Measurements from ENCODE around the gene MAGEB1. TPM values are rescaled to one million over a fixed set of nuclear protein-coding genes. Genes with fewer than 3 reads are reported as not detected.

The MAGEB1 gene
- total and polyA plus RNA-seq, 2 experiments from 2014 or later = not detected

GRCh38 chrX:30228526-30228925 lies 18.4 kb upstream of the MAGEB1 start:
- Histone ChIP-seq H3K27ac (no peak overlapping the region), H4K20me1 (ENCODE audit: insufficient read depth, poor library complexity, severe bottlenecking) (no peaks in the 10 kb centered on the region), H3K4me1 (ENCODE audit: insufficient read depth) (no peaks in the 10 kb centered on the region), H3K4me2 (no peak overlapping the region), H3K36me3 (replicated peaks; ENCODE audit: insufficient read depth, low read depth) (no peaks in the 10 kb centered on the region), H2AFZ (no peak overlapping the region), H3K79me2 (no peaks in the 10 kb centered on the region), H3K9me2 (replicated peaks; ENCODE audit: insufficient read depth) (no peaks in the 10 kb centered on the region), H3K9me3 (ENCODE audit: low read depth) (no peaks in the 10 kb centered on the region), H3K4me3 (no peak overlapping the region), H3K27me3 (no peaks in the 10 kb centered on the region)
- 70% methylated on average over 1 of the region's 1 CpG for WGBS (ENCODE audit: low lambda C conversion rate, missing lambda C conversion rate)
- no peak for TF ChIP-seq EZH2phosphoT487 (IDR thresholded peaks at IDR 0.05; ENCODE audit: low read depth, severe bottlenecking, unreplicated experiment)
- TF ChIP-seq, protein P1, sequence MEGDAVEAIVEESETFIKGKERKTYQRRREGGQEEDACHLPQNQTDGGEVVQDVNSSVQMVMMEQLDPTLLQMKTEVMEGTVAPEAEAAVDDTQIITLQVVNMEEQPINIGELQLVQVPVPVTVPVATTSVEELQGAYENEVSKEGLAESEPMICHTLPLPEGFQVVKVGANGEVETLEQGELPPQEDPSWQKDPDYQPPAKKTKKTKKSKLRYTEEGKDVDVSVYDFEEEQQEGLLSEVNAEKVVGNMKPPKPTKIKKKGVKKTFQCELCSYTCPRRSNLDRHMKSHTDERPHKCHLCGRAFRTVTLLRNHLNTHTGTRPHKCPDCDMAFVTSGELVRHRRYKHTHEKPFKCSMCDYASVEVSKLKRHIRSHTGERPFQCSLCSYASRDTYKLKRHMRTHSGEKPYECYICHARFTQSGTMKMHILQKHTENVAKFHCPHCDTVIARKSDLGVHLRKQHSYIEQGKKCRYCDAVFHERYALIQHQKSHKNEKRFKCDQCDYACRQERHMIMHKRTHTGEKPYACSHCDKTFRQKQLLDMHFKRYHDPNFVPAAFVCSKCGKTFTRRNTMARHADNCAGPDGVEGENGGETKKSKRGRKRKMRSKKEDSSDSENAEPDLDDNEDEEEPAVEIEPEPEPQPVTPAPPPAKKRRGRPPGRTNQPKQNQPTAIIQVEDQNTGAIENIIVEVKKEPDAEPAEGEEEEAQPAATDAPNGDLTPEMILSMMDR (IDR thresholded peaks at IDR 0.05; ENCODE audit: poor library complexity) = no peak
- no peak for TF ChIP-seq EZH2 (IDR thresholded peaks at IDR 0.05; ENCODE audit: borderline replicate concordance)
- no peak for DNase-seq (ENCODE audit: low spot score)

- Histone ChIP-seq H3K27ac (no peak within 1 kb of the TSS), H3K4me3 (no peak within 1 kb of the TSS), H3K9me3 (ENCODE audit: low read depth) (no peaks in the 10 kb centered on the region), H2AFZ (no peak within 1 kb of the TSS), H4K20me1 (ENCODE audit: insufficient read depth, poor library complexity, severe bottlenecking) (no peaks in the 10 kb centered on the region), H3K9me2 (replicated peaks; ENCODE audit: insufficient read depth) (no peaks in the 10 kb centered on the region), H3K4me2 (no peak within 1 kb of the TSS), H3K4me1 (ENCODE audit: insufficient read depth) (no peaks in the 10 kb centered on the region), H3K79me2 (no peaks in the 10 kb centered on the region), H3K36me3 (replicated peaks; ENCODE audit: insufficient read depth, low read depth) (no peaks in the 10 kb centered on the region), H3K27me3 (no peaks in the 10 kb centered on the region)
- no peak for DNase-seq (ENCODE audit: low spot score)
- WGBS (ENCODE audit: low lambda C conversion rate, missing lambda C conversion rate) = 65% methylated on average over 4 of the region's 4 CpGs
- TF ChIP-seq, protein P1 (IDR thresholded peaks at IDR 0.05; ENCODE audit: poor library complexity) = no peak
- TF ChIP-seq EZH2 (IDR thresholded peaks at IDR 0.05; ENCODE audit: borderline replicate concordance) = no peak
Observed at GRCh38 chrX:30230395-30230794, 16.6 kb upstream of the MAGEB1 start, which contains the start of gene MAGEB3. Gene MAGEB3, plus strand, starts transcription at chrX:30230657. Its CDS starts 5,268 bp downstream, at chrX:30235925.

DNA sequence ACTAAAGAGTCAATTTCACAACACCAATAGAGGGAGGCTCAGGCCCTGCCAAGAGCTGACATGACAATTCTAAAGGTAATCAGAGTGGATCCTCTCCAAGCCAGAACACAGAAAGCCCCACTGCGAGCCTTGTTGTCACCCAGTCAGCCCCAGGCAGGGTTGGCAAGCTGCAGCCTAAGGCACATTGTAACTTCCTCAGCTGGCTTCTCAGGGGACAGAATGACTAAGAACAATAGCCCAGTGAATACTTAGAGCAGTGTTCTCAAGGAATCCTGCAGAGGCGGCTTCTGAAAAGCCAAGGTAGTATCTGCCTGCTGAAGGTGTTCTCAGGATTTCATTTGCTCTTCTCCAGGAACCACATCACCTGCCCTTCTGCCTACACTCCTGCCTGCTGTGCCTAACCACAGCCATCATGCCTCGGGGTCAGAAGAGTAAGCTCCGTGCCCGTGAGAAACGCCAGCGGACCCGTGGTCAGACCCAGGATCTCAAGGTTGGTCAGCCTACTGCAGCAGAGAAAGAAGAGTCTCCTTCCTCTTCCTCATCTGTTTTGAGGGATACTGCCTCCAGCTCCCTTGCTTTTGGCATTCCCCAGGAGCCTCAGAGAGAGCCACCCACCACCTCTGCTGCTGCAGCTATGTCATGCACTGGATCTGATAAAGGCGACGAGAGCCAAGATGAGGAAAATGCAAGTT lies 5.1 kb upstream of the MAGEB1 start, which contains the start of gene MAGEB4:
MAGEB4 (plus strand) TSS at position 277 of the 692 bp plus-strand sequence; CDS start at position 413, 136 bp downstream.
- TF ChIP-seq, protein P1 (IDR thresholded peaks at IDR 0.05; ENCODE audit: poor library complexity) = no peak
- TF ChIP-seq EZH2phosphoT487 (IDR thresholded peaks at IDR 0.05; ENCODE audit: low read depth, severe bottlenecking, unreplicated experiment) (no peak), EZH2 (IDR thresholded peaks at IDR 0.05; ENCODE audit: borderline replicate concordance) (no peak)
- H3K27ac ChIP-seq = no peak within 1 kb of the TSS
- H3K4me1 ChIP-seq (ENCODE audit: insufficient read depth) = no peaks in the 10 kb centered on the region
- H3K27me3 ChIP-seq = no peaks in the 10 kb centered on the region
- no peak for DNase-seq (ENCODE audit: low spot score)
- no peaks in the 10 kb centered on the region for H4K20me1 ChIP-seq (ENCODE audit: insufficient read depth, poor library complexity, severe bottlenecking)
- H3K79me2 ChIP-seq = no peaks in the 10 kb centered on the region
- H3K4me3 ChIP-seq = no peak within 1 kb of the TSS
- no peak within 1 kb of the TSS for H2AFZ ChIP-seq
- no peaks in the 10 kb centered on the region for H3K36me3 ChIP-seq (replicated peaks; ENCODE audit: insufficient read depth, low read depth)
- 84% methylated on average over 10 of the region's 10 CpGs for WGBS (ENCODE audit: low lambda C conversion rate, missing lambda C conversion rate)
- H3K9me3 ChIP-seq (ENCODE audit: low read depth) = no peaks in the 10 kb centered on the region
- H3K4me2 ChIP-seq = no peak within 1 kb of the TSS
- no peaks in the 10 kb centered on the region for H3K9me2 ChIP-seq (replicated peaks; ENCODE audit: insufficient read depth)
